Inferior parietal cortex (tissue), 1 donor: Measurements from ENCODE around the gene STX1B.
A peak's percentile ranks its signal among the peaks of the same experiment; 100 is the strongest.

Source experiments
- DNase-seq: peaks from one replicate; pipeline ENCODE4 v3.0.0-alpha.2; 2016; ENCODE audit errors: extremely low spot score

The STX1B gene

DNA sequence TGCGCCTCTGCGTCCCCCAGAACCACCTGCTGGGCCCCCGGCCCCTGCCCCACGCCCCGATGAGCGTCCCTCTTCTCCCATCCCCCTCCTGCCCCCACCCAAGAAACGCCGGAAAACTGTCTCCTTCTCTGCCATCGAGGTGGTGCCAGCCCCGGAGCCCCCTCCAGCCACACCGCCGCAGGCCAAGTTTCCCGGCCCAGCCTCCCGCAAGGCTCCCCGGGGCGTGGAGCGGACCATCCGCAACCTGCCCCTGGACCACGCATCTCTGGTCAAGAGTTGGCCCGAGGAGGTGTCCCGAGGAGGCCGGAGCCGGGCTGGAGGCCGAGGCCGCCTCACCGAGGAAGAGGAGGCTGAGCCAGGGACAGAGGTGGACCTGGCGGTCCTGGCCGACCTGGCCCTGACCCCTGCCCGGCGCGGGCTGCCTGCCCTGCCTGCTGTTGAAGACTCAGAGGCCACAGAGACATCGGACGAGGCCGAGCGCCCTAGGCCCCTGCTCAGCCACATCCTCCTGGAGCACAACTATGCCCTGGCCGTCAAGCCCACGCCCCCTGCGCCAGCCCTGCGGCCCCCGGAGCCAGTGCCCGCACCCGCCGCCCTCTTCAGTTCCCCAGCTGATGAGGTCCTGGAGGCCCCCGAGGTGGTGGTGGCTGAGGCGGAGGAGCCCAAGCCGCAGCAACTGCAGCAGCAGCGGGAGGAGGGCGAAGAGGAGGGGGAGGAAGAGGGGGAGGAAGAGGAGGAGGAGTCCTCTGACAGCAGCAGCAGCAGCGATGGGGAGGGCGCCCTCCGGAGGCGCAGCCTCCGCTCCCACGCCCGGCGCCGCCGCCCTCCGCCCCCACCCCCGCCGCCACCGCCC, 31.0 kb downstream of the STX1B start:
- no peak for DNase-seq

- no peak for DNase-seq
These were observed 32.9 kb downstream of the STX1B start for GRCh38 chr16:30977502-30977901.

DNA sequence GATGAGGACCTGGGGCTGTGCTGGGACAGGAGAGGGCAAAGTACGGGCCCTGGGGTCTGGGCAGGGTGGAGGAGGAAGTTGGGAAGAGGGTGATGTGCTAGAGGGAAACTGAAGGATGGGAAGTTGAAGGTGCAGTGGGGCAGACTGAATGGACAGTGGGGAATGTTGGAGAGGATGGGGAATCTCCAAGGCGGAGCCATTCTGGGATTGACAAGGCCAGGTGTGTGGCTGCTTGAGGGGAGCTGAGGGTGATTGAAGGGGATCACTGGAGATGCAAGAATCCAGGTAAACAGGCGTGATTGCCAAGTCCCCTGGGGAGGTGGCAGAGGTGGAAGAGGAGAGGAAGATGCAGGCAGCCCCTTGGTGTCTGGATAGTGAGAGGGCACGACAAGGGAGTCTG, 34.0 kb downstream of the STX1B start:
- no peak for DNase-seq

- DNase-seq, result no peak
These were observed 36.1 kb downstream of the STX1B start for GRCh38 chr16:30974348-30974747.

DNA sequence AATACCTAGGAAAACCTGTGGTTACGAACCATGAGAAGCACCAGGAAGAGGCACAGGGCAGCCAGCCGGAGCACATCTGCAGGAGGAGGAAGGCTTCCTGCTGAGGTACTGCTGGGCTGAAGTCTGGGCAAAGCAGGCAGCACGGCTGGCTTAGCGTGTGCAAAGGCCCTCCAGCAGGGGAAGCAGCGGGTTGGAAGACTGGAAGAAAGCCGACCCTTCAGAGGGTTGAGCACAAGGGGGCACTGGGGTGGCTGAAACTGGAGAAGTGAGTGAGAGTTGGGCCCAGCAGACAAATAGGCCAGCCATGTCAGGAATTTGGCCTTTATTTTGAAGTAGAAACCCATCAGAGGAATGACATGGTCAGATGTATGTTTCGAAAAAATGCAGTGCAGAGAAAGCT, 37.6 kb downstream of the STX1B start:
- DNase-seq, result no peak

DNA sequence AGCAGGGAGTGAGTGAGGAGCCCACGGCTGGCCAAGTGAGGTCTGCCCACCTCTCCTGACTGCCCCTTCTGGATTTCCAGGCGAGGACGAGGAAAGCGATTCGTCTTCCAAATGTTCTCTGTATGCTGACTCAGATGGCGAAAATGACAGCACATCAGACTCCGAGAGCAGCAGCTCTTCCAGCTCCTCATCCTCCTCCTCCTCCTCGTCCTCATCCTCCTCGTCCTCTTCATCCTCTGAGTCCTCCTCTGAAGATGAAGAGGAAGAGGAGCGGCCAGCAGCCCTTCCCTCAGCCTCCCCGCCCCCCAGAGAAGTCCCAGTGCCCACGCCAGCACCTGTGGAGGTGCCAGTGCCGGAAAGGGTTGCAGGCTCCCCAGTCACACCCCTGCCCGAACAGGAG, 39.1 kb downstream of the STX1B start:
- no peak for DNase-seq

DNA sequence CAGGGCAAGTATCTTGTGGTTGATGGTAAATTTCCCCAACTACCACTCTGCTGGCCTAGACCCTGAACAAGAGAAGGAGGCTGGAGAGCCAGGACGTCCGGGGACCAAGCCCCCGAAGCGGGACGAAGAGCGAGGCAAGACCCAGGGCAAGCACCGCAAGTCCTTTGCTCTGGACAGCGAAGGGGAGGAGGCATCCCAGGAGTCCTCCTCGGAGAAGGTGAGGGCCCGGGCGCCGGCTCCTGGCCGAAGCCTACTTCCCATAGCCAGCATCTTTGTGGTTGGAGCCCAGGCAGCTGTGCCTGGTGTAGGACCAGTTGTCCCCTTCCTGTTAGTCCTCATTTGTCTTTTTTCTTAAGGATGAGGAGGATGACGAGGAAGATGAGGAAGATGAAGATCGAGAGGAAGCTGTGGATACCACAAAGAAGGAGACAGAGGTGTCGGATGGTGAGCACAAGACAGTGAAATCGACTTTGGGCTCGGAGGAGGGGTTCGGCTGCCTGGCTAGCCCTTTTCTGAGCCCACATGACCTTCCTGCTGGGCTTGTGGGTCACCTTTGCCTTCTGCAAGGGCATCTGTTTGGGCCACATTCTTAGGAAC, 41.1 kb downstream of the STX1B start:
- DNase-seq, result no peak

DNA sequence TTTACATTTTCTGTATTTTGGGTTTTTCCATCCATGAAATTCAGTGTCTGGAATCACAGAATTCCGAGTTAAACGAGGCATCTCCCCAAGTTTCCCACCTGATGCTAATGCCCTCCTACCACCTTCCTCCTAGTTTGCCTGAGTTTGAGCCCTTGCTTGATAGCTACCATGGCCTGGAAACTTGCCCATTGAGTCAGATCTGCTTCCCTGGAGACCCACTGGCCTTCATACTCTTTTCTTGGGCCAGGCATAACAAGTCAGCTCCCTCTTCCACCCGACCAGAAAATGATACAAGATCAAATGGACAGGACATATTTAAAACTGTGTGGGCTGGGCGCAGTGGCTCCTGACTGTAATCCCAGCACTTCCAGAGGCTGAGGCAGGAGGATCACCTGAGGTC, 42.6 kb downstream of the STX1B start:
- no peak for DNase-seq

GRCh38 chr16:30966033-30966619, 44.3 kb downstream of the STX1B start:
- DNase-seq, result no peak

DNA sequence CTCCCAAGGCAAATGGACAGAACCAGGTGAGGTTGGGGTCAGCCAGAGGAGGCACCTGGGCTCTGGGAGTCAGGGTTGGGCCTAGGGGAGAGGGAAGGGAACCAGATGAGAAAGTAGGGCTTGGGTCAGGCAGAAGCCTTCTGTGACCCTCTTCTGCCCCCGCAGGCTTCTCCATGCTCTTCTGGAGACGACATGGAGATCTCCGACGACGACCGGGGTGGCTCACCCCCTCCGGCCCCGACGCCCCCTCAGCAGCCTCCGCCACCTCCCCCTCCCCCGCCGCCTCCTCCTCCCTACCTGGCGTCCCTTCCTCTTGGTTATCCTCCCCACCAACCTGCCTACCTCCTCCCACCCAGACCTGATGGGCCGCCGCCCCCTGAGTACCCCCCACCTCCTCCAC, 45.0 kb downstream of the STX1B start:
- no peak for DNase-seq

DNA sequence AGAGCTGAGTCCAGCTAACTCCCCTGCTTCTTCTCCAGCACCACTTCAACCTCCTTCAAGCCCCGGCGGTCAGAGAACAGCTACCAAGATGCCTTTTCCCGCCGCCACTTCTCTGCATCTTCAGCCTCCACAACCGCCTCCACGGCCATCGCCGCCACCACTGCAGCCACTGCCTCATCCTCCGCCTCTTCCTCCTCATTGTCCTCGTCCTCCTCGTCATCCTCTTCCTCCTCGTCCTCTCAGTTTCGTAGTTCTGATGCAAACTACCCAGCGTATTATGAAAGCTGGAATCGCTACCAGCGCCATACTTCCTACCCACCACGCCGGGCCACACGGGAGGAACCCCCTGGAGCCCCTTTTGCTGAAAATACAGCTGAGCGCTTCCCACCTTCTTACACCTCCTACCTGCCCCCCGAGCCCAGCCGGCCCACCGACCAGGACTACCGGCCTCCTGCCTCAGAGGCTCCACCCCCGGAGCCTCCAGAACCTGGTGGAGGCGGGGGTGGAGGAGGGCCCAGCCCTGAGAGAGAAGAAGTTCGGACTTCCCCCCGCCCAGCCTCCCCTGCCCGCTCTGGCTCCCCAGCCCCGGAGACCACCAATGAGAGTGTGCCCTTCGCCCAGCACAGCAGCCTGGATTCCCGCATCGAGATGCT, 45.7 kb downstream of the STX1B start:
- no peak for DNase-seq

DNA sequence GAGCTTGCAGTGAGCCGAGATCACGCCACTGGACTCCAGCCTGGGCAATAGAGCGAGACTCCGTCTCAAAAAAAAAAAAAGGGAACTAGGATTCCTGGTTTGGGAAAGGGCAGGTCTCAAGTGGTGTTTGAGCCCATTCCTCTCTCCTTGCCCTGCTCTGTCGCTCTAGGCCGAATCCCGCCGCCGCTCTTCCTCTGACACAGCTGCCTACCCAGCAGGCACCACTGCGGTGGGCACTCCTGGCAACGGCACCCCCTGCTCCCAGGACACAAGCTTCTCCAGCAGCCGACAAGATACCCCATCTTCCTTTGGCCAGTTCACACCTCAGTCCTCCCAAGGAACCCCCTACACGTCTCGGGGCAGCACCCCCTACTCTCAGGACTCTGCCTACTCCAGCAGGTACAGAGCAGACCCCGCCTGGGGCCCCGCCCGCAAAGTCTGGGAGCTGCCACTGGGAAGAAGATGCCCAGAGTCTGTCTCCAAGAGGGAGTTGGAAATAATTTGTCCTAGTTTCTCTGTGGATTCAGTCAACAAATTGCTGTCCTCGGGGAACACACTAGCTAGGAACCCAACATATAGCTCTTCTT, 46.4 kb downstream of the STX1B start:
- DNase-seq, result no peak

GRCh38 chr16:30961384-30961783, 49.1 kb downstream of the STX1B start:
- DNase-seq, result no peak

GRCh38 chr16:30958175-30959079, 52.0 kb downstream of the STX1B start:
- no peak for DNase-seq

- DNase-seq, result peak; percentile 84
These were observed 52.8 kb downstream of the STX1B start, which contains the start of gene SETD1A for GRCh38 chr16:30957456-30958174. Gene SETD1A, plus strand, starts transcription at chr16:30957754. Its CDS starts 978 bp downstream, at chr16:30958732.

- no peak for DNase-seq
These were observed 53.6 kb downstream of the STX1B start for GRCh38 chr16:30956601-30957455.

DNA sequence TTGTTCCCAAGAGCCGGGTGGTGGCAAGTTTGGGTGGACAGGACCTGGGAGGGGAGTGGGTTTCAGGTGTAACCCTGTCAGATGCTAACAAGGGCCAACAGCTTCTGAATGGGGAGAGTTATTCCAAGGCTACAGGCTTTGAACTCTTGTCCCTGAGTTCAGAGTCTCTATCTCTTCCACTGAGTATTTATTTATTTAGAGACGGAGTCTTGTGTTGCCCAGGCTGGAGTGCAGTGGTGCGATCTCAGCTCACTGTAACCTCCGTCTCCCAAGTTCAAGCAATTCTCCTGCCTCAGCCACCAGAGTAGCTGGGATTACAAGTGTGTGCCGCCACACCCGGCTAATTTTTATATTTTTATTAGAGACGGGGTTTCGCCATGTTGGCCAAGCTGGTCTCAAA, 55.4 kb downstream of the STX1B start:
- no peak for DNase-seq

- DNase-seq, result peak; percentile 83
These were observed 56.8 kb downstream of the STX1B start for GRCh38 chr16:30953511-30954124.

GRCh38 chr16:30953111-30953510, 57.3 kb downstream of the STX1B start:
- DNase-seq, result no peak
